Brain microvascular endothelial cell (primary cell): ENCODE data around the gene DYSF.
A peak's percentile ranks its signal among the peaks of the same experiment; 100 is the strongest.

ENCODE experiments used
- DNase-seq: peaks from one replicate; pipeline ENCODE4 v3.0.0-alpha.2; 2020
- H3K27ac ChIP-seq: fragments of 250-450 bp; sonication (Bioruptor Pico); 2 replicates; pipeline ENCODE4 v1.5.1; 2020; ENCODE audit warnings: mild to moderate bottlenecking, moderate library complexity
- H3K27me3 ChIP-seq: fragments of 250-450 bp; sonication (Bioruptor Pico); replicated peaks from 2 replicates; pipeline ENCODE4 v1.5.1; 2020; ENCODE audit warnings: mild to moderate bottlenecking
- H3K36me3 ChIP-seq: fragments of 250-450 bp; sonication (Bioruptor Pico); replicated peaks from 2 replicates; pipeline ENCODE4 v1.5.1; 2020; ENCODE audit warnings: mild to moderate bottlenecking
- H3K4me3 ChIP-seq: 2 replicates; pipeline ENCODE4 v1.5.1; 2011; ENCODE audit warnings: low read depth, mild to moderate bottlenecking, control low read depth, low read length, moderate library complexity
- in situ Hi-C: cut with HindIII; loops from 2 replicates; pipeline ENCODE4 v1.10.0; 2017; ENCODE audit warnings: low sequenced_read_pairs, low pct_ligation_motif_present
- TF ChIP-seq, protein P1 (sequence below): IDR thresholded peaks from 2 replicates; pipeline ENCODE4 v1.5.1; 2011; ENCODE audit warnings: low read depth, mild to moderate bottlenecking, moderate library complexity, low read length, control low read depth, inconsistent platforms; ENCODE audit errors: missing control alignments

Gene DYSF

DNA sequence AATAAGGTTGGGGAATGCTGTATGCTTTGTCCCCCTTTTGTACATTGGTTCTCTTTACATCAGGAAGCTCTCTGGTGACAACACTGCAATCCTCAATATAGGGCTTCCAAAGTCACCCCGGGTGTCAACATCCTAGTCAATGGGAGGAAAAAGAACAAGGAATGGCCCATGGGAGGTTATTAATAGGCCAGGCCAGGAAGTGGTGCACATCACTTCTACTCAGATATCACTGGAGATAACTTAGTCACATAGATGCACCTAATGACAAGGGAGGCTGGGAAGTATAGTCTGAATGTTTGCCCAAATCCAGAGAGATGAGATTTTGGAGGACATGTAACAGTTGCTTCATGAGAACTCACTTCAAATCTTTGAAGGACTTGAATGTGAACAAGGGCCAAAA, 274.7 kb downstream of the DYSF start:
- no peaks in the 10 kb centered on the region for H3K27me3 ChIP-seq
- no peaks in the 10 kb centered on the region for H3K36me3 ChIP-seq
- no peak overlapping the region for H3K4me3 ChIP-seq
- DNase-seq = no peak
- TF ChIP-seq, protein P1, sequence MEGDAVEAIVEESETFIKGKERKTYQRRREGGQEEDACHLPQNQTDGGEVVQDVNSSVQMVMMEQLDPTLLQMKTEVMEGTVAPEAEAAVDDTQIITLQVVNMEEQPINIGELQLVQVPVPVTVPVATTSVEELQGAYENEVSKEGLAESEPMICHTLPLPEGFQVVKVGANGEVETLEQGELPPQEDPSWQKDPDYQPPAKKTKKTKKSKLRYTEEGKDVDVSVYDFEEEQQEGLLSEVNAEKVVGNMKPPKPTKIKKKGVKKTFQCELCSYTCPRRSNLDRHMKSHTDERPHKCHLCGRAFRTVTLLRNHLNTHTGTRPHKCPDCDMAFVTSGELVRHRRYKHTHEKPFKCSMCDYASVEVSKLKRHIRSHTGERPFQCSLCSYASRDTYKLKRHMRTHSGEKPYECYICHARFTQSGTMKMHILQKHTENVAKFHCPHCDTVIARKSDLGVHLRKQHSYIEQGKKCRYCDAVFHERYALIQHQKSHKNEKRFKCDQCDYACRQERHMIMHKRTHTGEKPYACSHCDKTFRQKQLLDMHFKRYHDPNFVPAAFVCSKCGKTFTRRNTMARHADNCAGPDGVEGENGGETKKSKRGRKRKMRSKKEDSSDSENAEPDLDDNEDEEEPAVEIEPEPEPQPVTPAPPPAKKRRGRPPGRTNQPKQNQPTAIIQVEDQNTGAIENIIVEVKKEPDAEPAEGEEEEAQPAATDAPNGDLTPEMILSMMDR = no peak
- H3K27ac ChIP-seq = no peak overlapping the region
- in situ Hi-C loops = no loop called here

DNA sequence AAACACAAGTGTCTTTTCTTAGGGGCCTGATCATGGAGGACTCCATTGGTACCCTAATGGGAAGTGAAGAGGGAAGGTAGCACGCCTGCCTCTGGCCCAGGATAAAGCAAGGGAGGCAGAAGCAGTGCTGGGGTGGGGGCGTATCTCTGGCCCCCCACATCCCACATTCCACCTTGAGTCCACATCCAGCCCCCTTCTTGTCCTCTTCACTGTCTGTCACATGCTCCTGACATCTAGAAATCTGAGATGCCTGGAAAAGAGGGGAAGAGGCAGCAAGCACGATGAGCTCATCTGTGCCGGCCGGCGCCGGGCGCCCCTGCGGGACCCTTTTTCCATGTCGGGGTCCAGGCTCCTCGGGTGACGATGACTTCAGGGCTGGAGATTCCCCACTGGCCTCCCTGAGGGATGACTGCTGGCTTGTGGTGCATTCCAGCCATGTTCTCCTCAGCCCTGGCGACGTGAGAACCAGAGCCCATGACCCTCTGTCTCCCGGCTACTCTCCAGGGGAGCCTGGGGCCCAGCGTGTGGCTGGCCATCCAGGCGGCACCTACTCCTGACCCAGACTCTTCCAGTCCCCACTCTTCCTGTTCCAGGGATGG, 277.5 kb downstream of the DYSF start:
- in situ Hi-C loops = no loop called here
- TF ChIP-seq, protein P1 = no peak

DNA sequence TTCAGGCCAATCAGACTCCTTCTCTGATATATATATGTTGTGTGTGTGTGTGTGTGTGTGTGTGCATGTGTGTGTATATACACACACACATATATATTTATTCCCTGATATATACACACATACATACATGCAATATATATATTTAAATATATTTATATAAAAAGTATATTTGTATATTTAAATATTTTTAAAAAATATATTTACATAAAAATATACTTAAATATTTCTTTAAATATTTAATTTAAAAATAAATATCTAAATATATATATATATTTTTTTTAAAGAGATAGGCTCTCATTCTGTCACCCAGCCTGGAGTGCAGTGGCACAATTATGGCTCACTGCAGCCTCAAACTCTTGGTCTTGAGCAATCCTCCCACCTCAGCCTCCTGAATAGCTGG, 281.3 kb downstream of the DYSF start:
- Histone ChIP-seq H3K27me3 (no peaks in the 10 kb centered on the region), H3K36me3 (no peaks in the 10 kb centered on the region), H3K4me3 (no peak overlapping the region), H3K27ac (no peak overlapping the region)
- TF ChIP-seq, protein P1 = no peak
- DNase-seq = no peak
- in situ Hi-C loops = no loop called here

More for the DNA sequence above, 277.5 kb downstream of the DYSF start:
- no peaks in the 10 kb centered on the region for H3K36me3 ChIP-seq
- H3K27ac ChIP-seq = no peak overlapping the region
- no peak overlapping the region for H3K4me3 ChIP-seq
- DNase-seq = peak; percentile 33
- H3K27me3 ChIP-seq = no peaks in the 10 kb centered on the region

DNA sequence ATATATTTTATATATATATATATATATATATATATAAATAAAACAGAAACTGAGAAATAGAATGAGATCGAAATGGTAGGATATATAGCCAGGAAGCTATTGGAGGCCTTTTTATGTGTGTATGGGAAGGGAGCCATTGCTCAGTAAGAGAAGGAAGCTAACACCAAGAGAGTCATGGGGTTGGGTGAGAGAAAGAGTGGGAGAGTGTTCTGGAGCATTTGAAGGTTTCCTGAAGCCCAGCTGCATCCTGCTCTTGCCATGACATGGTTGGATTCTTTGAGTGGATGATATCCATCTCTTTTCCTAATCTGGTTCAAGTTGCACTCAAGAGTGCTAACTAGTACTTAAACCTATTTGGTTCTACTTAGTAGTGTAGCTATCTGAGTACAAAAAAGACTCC, 282.3 kb downstream of the DYSF start:
- Histone ChIP-seq H3K27me3 (no peaks in the 10 kb centered on the region), H3K36me3 (no peaks in the 10 kb centered on the region), H3K4me3 (no peak overlapping the region), H3K27ac (no peak overlapping the region)
- no peak for DNase-seq
- TF ChIP-seq, protein P1 = no peak
- in situ Hi-C loops = no loop called here
